Thyroid gland (tissue), 4 donors: ENCODE results near the gene GPC5.

Experiments
- POLR2A ChIP-seq, 2 donors: fragments of 450-650 bp; IDR thresholded peaks; one replicate each; pipeline ENCODE4 v1.6.1; 2017; ENCODE audit warnings: antibody characterized with exemption in 2 of 2, mild to moderate bottlenecking in 2 of 2, moderate library complexity in 1 of 2
- TF ChIP-seq, protein P1 (sequence below), 6 experiments: fragments of 200-600 bp in 3 of 6; fragments of 450-650 bp in 3 of 6; sonication (generic) in 3 of 6; IDR thresholded peaks; one replicate each; pipeline ENCODE4 v1.5.1; 2016 to 2019; ENCODE audit warnings: antibody characterized with exemption in 6 of 6, mild to moderate bottlenecking in 2 of 6, inconsistent platforms in 1 of 6, moderate library complexity in 1 of 6

DNA sequence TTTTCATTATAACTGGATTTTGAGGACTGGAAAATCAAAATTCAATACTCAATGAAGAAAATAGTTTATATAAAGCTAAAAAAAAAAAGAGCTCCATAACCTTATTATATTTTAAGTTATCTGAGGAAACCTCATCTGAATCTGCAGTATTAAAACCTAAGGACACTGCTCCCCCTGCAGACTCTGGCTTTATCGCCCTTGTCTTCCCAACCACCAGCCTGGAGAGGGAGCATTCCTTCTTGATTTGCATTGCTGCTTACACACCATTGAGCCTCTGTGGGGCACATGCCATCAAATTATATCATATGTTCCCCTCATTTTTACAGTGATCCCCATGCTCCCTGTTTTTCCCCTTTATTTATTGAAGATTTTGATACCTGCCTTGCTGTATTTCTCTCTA, 956.8 kb downstream of the GPC5 start:
- TF ChIP-seq, protein P1, sequence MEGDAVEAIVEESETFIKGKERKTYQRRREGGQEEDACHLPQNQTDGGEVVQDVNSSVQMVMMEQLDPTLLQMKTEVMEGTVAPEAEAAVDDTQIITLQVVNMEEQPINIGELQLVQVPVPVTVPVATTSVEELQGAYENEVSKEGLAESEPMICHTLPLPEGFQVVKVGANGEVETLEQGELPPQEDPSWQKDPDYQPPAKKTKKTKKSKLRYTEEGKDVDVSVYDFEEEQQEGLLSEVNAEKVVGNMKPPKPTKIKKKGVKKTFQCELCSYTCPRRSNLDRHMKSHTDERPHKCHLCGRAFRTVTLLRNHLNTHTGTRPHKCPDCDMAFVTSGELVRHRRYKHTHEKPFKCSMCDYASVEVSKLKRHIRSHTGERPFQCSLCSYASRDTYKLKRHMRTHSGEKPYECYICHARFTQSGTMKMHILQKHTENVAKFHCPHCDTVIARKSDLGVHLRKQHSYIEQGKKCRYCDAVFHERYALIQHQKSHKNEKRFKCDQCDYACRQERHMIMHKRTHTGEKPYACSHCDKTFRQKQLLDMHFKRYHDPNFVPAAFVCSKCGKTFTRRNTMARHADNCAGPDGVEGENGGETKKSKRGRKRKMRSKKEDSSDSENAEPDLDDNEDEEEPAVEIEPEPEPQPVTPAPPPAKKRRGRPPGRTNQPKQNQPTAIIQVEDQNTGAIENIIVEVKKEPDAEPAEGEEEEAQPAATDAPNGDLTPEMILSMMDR (IDR thresholded peaks at IDR 0.05): no peak
- no peak for TF ChIP-seq POLR2A (IDR thresholded peaks at IDR 0.05)
